Right lung (tissue), 5 donors: ENCODE results near the gene GLT1D1. TPM values are rescaled to one million over a fixed set of nuclear protein-coding genes. Genes with fewer than 3 reads are reported as not detected.
A peak's percentile ranks its signal among the peaks of the same experiment; 100 is the strongest.
"Not testable (repeated sequence)": the region's sequence is repeated elsewhere in the genome, so short reads cannot be mapped to it uniquely, and the experiment has no call there.

Experiments
- DNase-seq, 2 donors: peaks; one replicate each; pipeline ENCODE4 v3.0.0-alpha.2; 2013
- polyA plus RNA-seq, 5 donors: library from polyadenylated mRNA; unstranded; fragments of 120-200 nt; gene quantifications; one replicate each; pipeline versions ENCODE4 v1.2.1 to v1.2.3, GENCODE V29; 2013; ENCODE audit warnings: inconsistent platforms in 1 of 5, low replicate concordance in 1 of 5; ENCODE audit not compliant: insufficient read length in 5 of 5, insufficient read depth in 1 of 5

Gene GLT1D1
- polyA plus RNA-seq, 5 donors, result 2.3 to 3.2 (median 2.3) TPM

GRCh38 chr12:128820253-128820652, 33.0 kb upstream of the GLT1D1 start:
- DNase-seq, result no peak

DNA sequence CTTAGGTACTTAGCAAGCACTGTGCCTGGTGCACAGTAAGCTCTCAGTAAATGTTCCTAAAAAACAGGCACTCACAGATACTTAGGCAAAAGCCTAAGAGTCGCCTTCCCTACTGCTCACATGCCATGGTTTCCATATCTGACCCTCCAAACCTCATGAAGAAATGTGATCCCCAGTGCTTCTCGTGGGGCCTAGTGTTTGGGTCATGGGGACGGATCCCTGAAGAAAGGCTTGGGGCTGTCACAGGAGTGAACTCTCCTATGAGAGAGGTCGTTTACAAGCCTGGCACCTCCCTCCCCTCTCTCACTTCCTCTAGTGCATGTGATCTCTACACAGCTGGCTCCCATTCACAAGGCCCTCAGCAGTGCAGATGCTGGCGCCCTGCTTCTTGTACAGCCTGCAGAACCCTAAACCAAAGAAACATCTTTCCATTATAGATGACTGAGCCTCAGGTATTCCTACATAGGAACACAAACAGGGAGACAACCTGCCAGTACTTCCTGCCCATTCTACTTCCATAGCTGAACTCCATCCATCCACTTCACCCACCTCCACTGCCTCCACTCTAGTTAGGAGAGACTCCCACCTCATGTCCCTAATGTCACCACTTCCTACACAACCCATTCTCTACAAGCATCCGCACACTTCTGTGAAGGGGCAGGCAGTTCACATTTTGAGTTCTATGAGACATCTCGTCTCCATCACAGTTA, 32.4 kb upstream of the GLT1D1 start:
- DNase-seq, result no peak

DNA sequence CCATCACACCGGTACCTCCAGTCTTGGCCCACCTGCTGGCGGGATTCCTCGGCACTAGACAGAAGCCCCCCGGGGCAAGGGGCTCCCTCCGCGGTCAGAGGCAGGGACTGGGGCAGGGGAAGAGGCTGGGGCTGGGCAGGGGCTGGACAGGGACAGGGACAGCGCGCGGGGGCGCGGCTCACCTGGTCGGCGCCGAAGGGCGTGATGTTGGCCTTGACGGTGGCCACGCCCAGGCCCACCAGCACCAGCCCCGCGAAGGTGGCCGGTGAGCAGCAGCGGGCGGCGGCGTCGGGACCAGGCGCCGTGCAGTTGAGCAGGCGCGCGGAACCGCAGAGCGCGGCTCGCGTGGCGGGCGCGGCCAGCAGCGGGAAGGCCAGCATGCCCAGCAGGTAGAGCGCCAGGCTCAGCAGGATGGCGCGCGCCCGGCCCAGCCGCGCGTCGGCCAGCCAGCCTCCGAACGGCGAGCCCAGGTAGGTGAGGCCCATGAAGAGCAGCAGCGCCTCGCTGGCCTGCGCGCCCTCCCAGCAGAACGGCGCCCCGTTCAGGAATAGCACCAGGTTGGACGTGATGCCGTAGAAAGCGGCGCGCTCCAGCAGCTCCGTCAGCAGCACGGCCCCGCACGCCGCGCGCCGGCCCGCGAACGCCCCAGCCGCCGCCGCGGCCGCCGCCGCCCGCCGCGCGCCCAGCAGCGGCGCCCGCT, 29.9 kb upstream of the GLT1D1 start:
- peak; percentile 12 to 16 for DNase-seq

DNA sequence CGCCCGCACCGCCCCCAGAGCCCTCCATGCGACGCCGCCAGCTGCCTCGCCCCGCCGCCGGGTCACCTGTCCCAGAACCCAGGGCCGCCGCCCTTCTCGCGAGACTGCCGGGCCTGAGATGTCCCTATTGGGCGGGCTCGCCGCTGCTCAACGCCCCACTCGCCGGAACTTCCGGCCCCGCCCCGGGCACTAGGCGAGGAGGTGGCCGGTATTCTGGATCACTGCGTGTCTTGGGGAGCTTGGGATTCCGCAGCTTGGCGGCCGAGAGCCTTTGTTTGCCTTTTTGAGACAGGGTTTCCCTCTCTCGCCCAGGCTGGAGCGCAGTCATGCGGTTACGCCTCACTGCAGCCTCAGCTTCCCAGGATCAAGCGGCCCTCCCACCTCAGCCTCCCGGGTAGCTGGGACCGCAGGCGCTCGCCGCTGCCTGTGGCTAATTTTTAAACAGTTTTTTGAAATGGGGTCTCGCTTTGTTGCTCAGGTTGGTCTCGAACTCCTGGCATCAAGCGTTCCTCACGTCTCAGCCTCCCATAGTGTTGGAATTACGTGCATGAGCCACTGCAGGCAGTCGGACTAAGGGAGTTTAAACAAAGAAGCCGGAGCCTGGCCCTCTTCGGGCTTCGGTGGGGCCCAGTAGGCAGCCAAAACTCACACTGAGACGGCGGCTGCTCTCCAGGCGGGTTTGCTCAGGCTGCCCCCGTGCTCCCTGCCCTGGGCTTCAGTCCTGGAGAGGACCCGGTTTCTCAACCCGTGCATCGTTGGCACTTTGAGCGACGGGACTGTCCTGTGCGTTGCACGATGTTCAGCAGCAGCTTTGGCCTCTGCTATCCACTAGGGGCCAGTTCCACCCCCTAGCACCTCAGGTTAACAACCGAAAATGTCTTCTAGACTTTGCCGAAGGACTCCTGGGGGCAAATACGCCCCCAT, 29.1 kb upstream of the GLT1D1 start, which contains the start of gene SLC15A4:
Gene SLC15A4, minus strand, starts transcription at position 43 of the 924 bp plus-strand sequence. Its CDS starts 15 bp downstream, at position 28.
- peak; percentile 91 for DNase-seq

DNA sequence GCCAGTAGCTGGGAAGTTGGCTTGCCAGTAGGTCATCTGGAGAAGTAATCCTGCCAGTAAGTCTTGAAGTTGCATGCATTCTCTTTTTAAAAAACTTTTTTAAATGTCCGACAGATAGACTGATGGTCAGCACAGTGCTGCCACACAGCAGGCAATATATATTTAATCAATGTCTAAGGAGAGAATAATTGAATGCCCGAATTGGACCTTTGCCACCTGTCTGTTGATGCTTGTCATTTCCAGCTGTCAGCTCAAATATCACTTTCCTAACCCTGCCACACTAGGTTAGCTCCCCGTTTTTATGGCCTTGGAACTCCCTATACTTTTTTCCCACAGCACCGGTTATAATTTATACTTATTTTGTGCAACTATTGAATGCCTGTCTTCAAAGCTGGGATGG, 27.4 kb upstream of the GLT1D1 start:
- no peak for DNase-seq

DNA sequence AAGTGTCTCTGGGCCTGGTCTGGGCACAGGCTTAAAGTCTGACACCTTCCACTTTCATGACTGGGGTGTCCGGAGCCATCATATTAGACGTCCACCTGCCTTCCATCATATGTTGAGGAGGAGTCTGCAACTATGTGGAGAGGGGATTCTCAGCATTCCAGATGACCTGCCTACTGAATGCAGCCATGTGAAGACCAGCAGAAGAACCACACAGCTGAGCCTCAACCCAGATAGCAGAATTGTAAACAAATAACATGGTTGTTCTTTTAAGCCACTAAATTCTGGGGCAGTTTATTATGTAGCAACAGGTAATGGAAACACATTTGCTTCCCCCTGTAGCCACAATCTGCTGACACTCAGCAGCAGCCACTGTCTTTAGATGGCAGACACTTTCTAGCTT, 25.6 kb upstream of the GLT1D1 start:
- no peak for DNase-seq

- no peak for DNase-seq
These were observed 23.3 kb upstream of the GLT1D1 start for GRCh38 chr12:128829861-128830504.

GRCh38 chr12:128830505-128830893, 22.8 kb upstream of the GLT1D1 start:
- no peak for DNase-seq

GRCh38 chr12:128833418-128833817, 19.9 kb upstream of the GLT1D1 start:
- no peak for DNase-seq

DNA sequence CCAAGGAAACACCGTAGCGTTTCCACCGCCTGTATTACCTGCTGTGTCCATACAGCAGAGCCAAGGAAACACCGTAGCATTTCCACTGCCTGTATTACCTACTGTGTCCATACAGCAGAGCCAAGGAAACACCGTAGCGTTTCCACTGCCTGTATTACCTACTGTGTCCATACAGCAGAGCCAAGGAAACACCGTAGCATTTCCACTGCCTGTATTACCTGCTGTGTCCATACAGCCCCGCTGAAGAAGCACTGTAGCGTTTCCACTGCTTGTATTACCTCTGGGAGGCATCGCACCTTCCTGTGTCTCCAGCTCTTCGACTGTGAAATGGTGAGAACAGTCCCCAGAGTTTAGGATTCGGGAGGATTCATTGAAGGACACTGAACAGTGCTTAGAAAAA, 13.4 kb upstream of the GLT1D1 start:
- DNase-seq, result not testable (repeated sequence)

DNA sequence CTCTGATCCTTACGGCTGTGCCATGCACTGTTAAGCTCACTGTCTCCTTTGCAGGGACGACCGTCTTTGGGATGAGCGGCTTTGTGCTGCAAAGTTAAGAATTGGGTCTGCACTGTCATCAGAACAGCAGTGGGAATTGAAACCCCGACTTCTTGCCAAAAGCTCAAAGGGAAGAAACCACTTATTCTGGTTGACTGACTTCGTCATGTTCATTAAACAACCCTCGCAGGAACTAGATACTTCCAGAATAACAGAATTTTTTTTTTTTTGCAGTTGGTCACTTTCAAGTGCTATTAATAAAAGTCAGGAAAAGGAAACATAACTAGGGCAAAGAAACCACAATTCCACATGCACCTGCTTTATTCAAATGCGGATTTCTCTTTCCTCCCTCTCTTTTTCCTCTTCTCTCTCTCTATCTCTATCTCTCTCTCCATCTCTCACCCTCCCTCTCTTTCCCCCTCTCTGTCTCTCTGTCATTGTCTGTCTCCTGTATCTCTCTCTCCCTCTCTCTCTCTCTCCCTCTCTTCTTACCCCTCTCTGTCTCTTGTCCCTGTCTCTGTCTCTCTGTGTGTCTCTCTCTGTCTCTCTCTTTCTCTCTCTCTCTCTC, 12.3 kb upstream of the GLT1D1 start:
- no peak for DNase-seq

DNA sequence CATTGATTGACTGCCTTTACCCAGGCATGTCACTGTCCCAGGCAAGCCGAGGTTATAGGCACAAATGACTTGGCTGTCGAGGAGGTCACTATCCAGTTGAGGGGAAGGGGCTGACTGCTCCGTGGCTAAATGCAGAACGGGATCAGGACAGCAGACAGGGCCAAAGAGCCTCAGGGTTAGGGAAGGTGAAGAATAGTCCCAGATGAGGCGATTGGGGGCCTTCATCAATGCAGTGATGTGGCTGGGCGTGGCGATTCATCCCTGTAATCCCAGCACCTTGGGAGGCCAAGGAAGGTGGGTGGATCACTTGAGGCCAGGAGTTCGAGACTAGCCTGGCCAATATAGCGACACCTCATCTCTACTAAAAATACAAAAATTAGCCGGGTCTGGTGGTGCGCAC, 10.7 kb upstream of the GLT1D1 start:
- DNase-seq, result no peak

GRCh38 chr12:128843538-128843937, 9.7 kb upstream of the GLT1D1 start:
- DNase-seq, result no peak

GRCh38 chr12:128844031-128844635, 9.1 kb upstream of the GLT1D1 start:
- no peak for DNase-seq

GRCh38 chr12:128846671-128847070, 6.6 kb upstream of the GLT1D1 start:
- DNase-seq, result not testable (repeated sequence)

DNA sequence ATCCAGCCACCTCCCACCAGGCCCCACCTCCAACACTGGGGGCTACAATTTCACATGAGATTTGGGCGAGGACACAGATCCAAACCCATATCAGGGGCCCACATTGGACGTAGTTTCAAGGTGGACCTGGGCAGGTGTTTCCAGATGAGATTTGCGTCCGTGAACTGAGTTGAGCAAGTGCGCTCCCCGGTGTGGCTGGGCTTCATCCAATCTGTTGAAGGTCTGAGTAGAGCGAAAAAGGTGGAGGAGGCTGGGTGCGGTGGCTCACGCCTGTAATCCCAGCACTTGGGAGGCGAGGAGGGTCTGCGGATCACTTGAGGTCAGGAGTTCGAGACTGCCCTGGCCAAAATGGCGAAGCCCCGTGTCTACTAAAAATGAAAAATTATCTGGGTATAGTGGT, 4.9 kb upstream of the GLT1D1 start:
- DNase-seq, result no peak

GRCh38 chr12:128849806-128850205, 3.5 kb upstream of the GLT1D1 start:
- not testable (repeated sequence) for DNase-seq

DNA sequence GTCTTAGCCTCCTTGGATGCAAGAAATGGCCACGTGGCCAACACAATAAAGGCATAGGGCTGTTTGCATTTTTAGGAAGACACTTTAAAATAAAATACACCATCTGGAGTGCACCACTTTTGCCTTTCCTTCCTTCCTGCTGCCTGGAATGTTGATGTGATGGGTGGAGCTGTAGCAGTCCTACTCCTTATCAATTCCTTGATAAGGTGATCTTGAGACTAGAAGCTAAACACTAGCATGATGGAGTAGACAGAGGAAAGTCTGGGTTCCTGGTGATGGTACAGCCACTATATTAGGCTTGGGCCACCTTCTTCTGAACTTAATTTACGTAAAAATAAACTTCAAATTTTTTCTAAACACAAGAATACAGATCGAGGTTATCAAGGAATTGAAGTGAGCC, 2.9 kb upstream of the GLT1D1 start:
- DNase-seq, result no peak

GRCh38 chr12:128851429-128851828, 1.8 kb upstream of the GLT1D1 start:
- not testable (repeated sequence) for DNase-seq

DNA sequence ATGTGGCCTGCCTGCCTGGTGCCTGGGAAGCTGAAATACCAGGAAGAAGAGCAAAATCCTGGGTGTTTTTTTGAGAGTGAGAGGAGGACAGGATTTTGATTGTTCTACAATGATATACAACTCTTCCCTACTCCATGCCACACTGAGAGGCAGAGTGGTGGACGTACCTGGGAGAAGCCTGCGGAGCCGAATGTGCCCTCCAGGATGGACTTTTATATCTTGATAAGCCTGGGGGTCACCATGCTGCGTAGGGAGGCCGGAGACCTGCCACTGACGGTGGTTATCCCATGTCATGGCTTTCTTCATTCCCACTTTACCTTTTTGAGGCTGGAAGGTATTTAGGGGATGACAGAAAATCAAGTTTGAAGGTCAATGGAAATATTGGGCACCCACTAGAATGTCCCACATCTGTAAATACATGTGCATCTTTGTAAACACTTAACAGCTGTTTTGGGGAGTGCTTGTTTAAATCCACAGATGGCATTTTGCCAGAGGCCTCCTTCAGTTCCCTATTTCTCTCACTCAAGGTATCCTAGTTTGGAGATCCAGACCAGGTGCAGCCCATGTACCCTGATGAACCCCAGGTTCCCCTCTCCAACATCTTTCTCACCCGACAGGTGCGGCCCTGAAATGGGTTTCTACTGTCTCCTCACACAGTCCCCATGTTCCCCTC, 1.1 kb upstream of the GLT1D1 start:
- no peak for DNase-seq
